ENCODE measurements around the gene RTN4RL2. TPM values are rescaled to one million over a fixed set of nuclear protein-coding genes. Genes with fewer than 3 reads are reported as not detected.
A peak's percentile ranks its signal among the peaks of the same experiment; 100 is the strongest.

The RTN4RL2 gene
- total RNA-seq, 1 donor from 2014 or later = 0.81 TPM

- H3K27ac Mint-ChIP-seq (ENCODE audit: unreplicated experiment) = no peak overlapping the region
- TF ChIP-seq CTCF (IDR thresholded peaks at IDR 0.05) = no peak
- H3K36me3 Mint-ChIP-seq (ENCODE audit: unreplicated experiment) = no peaks in the 10 kb centered on the region
- H3K4me3 Mint-ChIP-seq (ENCODE audit: unreplicated experiment) = no peak overlapping the region
- DNase-seq (ENCODE audit: extremely low spot score, unreplicated experiment) = no peak
- H3K9me3 Mint-ChIP-seq (ENCODE audit: unreplicated experiment) = no peaks in the 10 kb centered on the region
- no peaks in the 10 kb centered on the region for H3K27me3 Mint-ChIP-seq (ENCODE audit: unreplicated experiment)
- H3K4me1 Mint-ChIP-seq (ENCODE audit: unreplicated experiment) = no peaks in the 10 kb centered on the region
These were observed 48.2 kb downstream of the RTN4RL2 start for GRCh38 chr11:57508341-57509170.

GRCh38 chr11:57511741-57512430 lies 51.6 kb downstream of the RTN4RL2 start:
- Mint-ChIP-seq H3K4me3 (ENCODE audit: unreplicated experiment) (no peak overlapping the region), H3K36me3 (ENCODE audit: unreplicated experiment) (no peaks in the 10 kb centered on the region), H3K4me1 (ENCODE audit: unreplicated experiment) (peaks cover 8% of the 10 kb centered on the region), H3K27ac (ENCODE audit: unreplicated experiment) (peak overlapping the region; percentile 35), H3K27me3 (ENCODE audit: unreplicated experiment) (no peaks in the 10 kb centered on the region), H3K9me3 (ENCODE audit: unreplicated experiment) (no peaks in the 10 kb centered on the region)
- no peak for DNase-seq (ENCODE audit: extremely low spot score, unreplicated experiment)
- TF ChIP-seq CTCF (IDR thresholded peaks at IDR 0.05) = no peak

GRCh38 chr11:57512646-57513451 lies 52.5 kb downstream of the RTN4RL2 start:
- H3K4me1 Mint-ChIP-seq (ENCODE audit: unreplicated experiment) = peaks cover 8% of the 10 kb centered on the region
- no peaks in the 10 kb centered on the region for H3K36me3 Mint-ChIP-seq (ENCODE audit: unreplicated experiment)
- DNase-seq (ENCODE audit: extremely low spot score, unreplicated experiment) = no peak
- no peak for TF ChIP-seq CTCF (IDR thresholded peaks at IDR 0.05)
- H3K27ac Mint-ChIP-seq (ENCODE audit: unreplicated experiment) = no peak overlapping the region
- no peak overlapping the region for H3K4me3 Mint-ChIP-seq (ENCODE audit: unreplicated experiment)
- no peaks in the 10 kb centered on the region for H3K27me3 Mint-ChIP-seq (ENCODE audit: unreplicated experiment)
- H3K9me3 Mint-ChIP-seq (ENCODE audit: unreplicated experiment) = no peaks in the 10 kb centered on the region

- Mint-ChIP-seq H3K9me3 (ENCODE audit: unreplicated experiment) (no peaks in the 10 kb centered on the region), H3K27me3 (ENCODE audit: unreplicated experiment) (no peaks in the 10 kb centered on the region), H3K4me1 (ENCODE audit: unreplicated experiment) (peaks cover 8% of the 10 kb centered on the region), H3K4me3 (ENCODE audit: unreplicated experiment) (peak overlapping the region; percentile 36), H3K36me3 (ENCODE audit: unreplicated experiment) (no peaks in the 10 kb centered on the region), H3K27ac (ENCODE audit: unreplicated experiment) (no peak overlapping the region)
- TF ChIP-seq CTCF (IDR thresholded peaks at IDR 0.05) = no peak
- no peak for DNase-seq (ENCODE audit: extremely low spot score, unreplicated experiment)
These were observed 53.1 kb downstream of the RTN4RL2 start for GRCh38 chr11:57513452-57513795.
